Common myeloid progenitor, CD34-positive (primary cell): ENCODE measurements around the gene CCNI2.

Experiments
- CTCF ChIA-PET: fragments of 350-600 bp; sonication (Branson Sonifier 250); formaldehyde crosslinking; loops from one replicate; lab custom pipeline; 2021; ENCODE audit warnings: antibody characterized with exemption; lab: Charles Lee
- POLR2A ChIA-PET: fragments of 350-600 bp; sonication (Branson Sonifier 250); formaldehyde crosslinking; loops from one replicate; lab custom pipeline; 2021; ENCODE audit warnings: antibody characterized with exemption; lab: Charles Lee
- DNase-seq, 3 donors: peaks; one replicate each; pipeline versions ENCODE4 v3.0.0 to v3.0.0-alpha.2; 2013
- H3K27ac ChIP-seq, 2 experiments: 1 replicate in 1 of 2; 2 replicates in 1 of 2; pipeline ENCODE4 v1.7.0; 2013; ENCODE audit warnings: inconsistent platforms in 2 of 2, low read length in 2 of 2, mild to moderate bottlenecking in 2 of 2, low read depth in 1 of 2, moderate library complexity in 1 of 2; ENCODE audit not compliant: severe bottlenecking in 2 of 2, insufficient read depth in 1 of 2, poor library complexity in 1 of 2
- H3K27me3 ChIP-seq, 5 experiments: replicated peaks in 2 of 5; 1 replicate in 3 of 5; 2 replicates in 2 of 5; pipeline versions ENCODE4 v1.6.1 to v1.7.0; 2013; ENCODE audit warnings: low read length in 4 of 5, mild to moderate bottlenecking in 2 of 5, moderate library complexity in 2 of 5, inconsistent platforms in 1 of 5; ENCODE audit not compliant: insufficient read depth in 5 of 5, control insufficient read depth in 4 of 5
- H3K36me3 ChIP-seq, 4 experiments: 1 replicate in 2 of 4; 2 replicates in 2 of 4; pipeline versions ENCODE4 v1.6.1 to v1.7.0; 2013; ENCODE audit warnings: low read length in 3 of 4, control low read depth in 1 of 4, mild to moderate bottlenecking in 1 of 4; ENCODE audit not compliant: control insufficient read depth in 4 of 4, insufficient read depth in 4 of 4
- H3K4me1 ChIP-seq, 4 experiments: 1 replicate in 3 of 4; 2 replicates in 1 of 4; pipeline versions ENCODE4 v1.6.1 to v1.7.1; 2013; ENCODE audit warnings: low read length in 3 of 4, mild to moderate bottlenecking in 3 of 4, control low read depth in 1 of 4, inconsistent platforms in 1 of 4, moderate library complexity in 1 of 4; ENCODE audit not compliant: control insufficient read depth in 4 of 4, insufficient read depth in 4 of 4; ENCODE audit errors: control extremely low read depth in 1 of 4
- H3K4me3 ChIP-seq, 7 experiments: 1 replicate in 4 of 7; 2 replicates in 3 of 7; pipeline versions ENCODE4 v1.5.1 to v1.7.0; 2013; ENCODE audit warnings: mild to moderate bottlenecking in 7 of 7, low read length in 6 of 7, moderate library complexity in 6 of 7, inconsistent platforms in 2 of 7, low read depth in 2 of 7, control low read depth in 1 of 7; ENCODE audit not compliant: insufficient read depth in 4 of 7, control insufficient read depth in 1 of 7; ENCODE audit errors: extremely low read depth in 1 of 7
- H3K9me3 ChIP-seq, 5 experiments: 1 replicate in 4 of 5; 2 replicates in 1 of 5; pipeline versions ENCODE4 v1.6.1 to v1.7.1; 2013; ENCODE audit warnings: low read length in 4 of 5, mild to moderate bottlenecking in 2 of 5, inconsistent platforms in 1 of 5, low read depth in 1 of 5, moderate library complexity in 1 of 5; ENCODE audit not compliant: control insufficient read depth in 4 of 5, insufficient read depth in 2 of 5; ENCODE audit errors: control extremely low read depth in 1 of 5
- WGBS: methylation state at CpG from one replicate; pipeline ENCODE4 v1.1.5; 2013; ENCODE audit not compliant: insufficient coverage; 5-methylcytosine and 5-hydroxymethylcytosine counted together

Gene CCNI2

DNA sequence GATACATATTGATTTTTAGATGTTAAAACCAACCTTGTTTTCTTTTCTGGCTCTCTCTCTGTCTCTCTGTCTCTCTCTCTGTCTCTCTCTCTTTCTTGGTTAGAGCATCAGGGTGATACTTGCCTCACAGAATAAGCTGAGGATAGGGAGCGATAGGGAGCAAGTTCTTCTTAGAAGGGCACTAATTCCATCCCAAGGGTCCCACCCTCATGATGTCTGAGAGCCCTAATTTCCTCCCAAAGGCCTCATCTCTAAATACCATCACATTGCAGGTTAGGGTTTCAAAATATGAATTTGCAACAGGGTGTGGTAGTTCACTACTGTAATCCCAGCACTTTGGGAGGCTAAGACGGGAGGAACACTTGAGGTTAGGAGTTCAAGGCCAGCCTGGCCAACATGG, 5.1 kb upstream of the CCNI2 start:
- Histone ChIP-seq H3K4me1 (peaks cover 0 to 11% (median 10%) of the 10 kb centered on the region in 4 experiments), H3K27ac (no peak overlapping the region), H3K36me3 (no peaks in the 10 kb centered on the region), H3K4me3 (no peak overlapping the region), H3K9me3 (peaks cover 0 to 7% (median 1%) of the 10 kb centered on the region in 5 experiments), H3K27me3 (peaks cover 7 to 39% (median 14%) of the 10 kb centered on the region in 5 experiments)
- no peak for DNase-seq
- CTCF ChIA-PET, result no interaction called here
- 88% methylated on average over 1 of the region's 2 CpGs for WGBS
- POLR2A ChIA-PET, result no interaction called here

DNA sequence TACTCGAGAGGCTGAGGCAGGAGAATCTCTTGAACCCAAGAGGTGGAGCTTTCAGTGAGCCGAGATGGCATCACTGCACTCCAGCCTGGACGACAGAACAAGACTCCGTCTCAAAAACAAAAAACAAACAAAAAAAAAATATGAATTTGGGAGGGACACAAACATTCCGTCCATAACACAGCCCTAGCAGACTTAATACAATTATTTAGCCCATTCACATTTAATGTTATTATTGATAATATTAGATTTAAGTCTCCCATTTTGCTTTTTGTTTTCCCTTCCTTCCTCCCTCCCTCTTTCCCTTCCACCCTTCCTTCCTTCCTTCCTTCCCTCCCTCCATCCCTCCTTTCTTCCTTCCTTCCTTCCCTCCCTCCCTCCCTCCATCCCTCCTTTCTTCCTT, 4.6 kb upstream of the CCNI2 start:
- no peak overlapping the region for H3K27ac ChIP-seq
- ChIA-PET POLR2A (no interaction called here), CTCF (no interaction called here)
- no peaks in the 10 kb centered on the region for H3K36me3 ChIP-seq
- peaks cover 0 to 7% (median 1%) of the 10 kb centered on the region in 5 experiments for H3K9me3 ChIP-seq
- DNase-seq, result no peak
- H3K4me1 ChIP-seq, result peaks cover 0 to 13% (median 13%) of the 10 kb centered on the region in 4 experiments
- WGBS, result 100% methylated on average over 2 of the region's 5 CpGs
- peaks cover 7 to 44% (median 14%) of the 10 kb centered on the region in 5 experiments for H3K27me3 ChIP-seq
- H3K4me3 ChIP-seq, result no peak overlapping the region

DNA sequence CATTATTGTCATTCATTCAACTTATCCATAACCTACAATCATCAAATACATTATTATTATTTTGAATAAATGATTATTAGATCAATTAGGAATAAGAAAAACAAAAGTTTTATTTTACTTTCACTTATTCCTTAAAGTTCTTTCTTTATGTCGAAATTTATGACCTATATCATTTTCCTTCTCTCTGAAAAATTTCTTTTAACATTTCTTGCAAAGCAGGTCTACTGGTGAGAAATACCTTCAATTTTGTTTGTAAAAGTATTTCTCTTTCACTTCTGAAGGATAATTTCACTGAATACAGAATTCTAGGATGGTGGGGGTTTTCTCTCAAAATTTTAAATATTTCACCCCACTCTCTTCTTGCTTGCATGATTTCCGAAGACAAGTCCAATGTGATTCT, 2.6 kb upstream of the CCNI2 start:
- WGBS, result 100% methylated on average over 1 of the region's 2 CpGs
- Histone ChIP-seq H3K4me3 (no peak overlapping the region), H3K4me1 (peaks cover 0 to 12% (median 10%) of the 10 kb centered on the region in 4 experiments), H3K36me3 (no peaks in the 10 kb centered on the region), H3K27ac (no peak overlapping the region), H3K9me3 (peaks cover 0 to 7% (median 1%) of the 10 kb centered on the region in 5 experiments), H3K27me3 (peaks cover 7 to 56% (median 19%) of the 10 kb centered on the region in 5 experiments)
- CTCF ChIA-PET, result no interaction called here
- DNase-seq, result no peak
- POLR2A ChIA-PET, result no interaction called here

DNA sequence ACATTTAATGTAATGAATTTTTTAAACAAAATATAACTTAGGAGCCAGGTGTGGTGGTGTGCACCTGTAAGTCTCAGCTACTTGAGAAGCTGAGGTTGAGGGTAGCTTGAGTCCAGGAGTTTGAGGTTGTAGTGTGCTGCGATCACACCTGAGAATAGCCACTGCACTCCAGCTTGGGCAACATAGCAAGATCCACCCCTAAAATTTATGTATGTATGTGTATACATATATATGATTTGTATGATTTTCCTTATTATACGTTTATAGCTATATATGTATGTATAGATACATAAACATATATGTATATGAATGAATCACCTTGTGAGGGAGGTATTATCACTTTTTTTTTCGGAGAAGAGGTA, 653 bp upstream of the CCNI2 start:
- peaks cover 7 to 51% (median 25%) of the 10 kb centered on the region in 5 experiments for H3K27me3 ChIP-seq

DNA sequence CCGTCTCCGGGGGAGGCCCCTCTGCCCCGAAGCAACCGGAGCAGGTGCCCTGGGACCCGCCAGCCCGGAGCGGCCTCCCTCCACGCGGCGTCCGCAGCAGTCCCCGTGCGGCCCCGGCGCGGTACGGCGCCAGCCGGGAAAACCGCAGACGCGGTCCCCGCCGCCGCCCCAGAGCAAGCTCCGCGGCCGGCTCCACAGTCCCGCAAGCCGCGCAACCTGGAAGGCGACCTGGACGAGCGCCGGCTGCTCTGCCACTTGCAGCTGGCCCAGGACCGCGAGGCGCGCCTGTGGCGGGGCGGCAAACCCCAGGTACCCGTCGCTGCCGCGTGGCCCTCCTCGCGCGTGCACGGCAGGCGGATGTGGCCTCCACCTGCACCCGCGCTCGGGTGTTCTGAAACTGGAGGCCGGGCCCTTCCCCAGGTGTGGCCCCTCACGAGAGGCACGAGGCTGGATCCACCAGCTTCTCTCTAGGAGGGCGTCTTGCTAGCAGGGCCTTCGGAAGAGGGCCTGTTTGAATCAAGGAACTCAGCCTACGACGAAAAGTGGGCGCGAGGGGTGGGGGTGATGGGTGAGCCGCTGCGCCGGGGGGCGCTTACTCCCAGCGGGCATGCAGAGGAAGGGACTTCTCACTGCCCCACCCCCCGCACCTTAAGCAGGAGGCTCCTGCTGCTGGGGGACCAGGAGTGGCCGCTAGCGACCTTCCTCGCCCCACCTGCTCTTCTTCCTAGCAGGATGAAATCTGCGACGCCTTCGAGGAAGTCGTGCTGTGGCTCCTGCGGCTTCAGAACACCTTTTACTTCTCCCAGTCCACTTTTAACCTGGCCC, 602 bp downstream of the CCNI2 start:
- Histone ChIP-seq H3K4me1 (peaks cover 0 to 12% (median 10%) of the 10 kb centered on the region in 4 experiments), H3K4me3 (peak overlapping the region; percentile 21 to 70 (median 38)), H3K27ac (no peak overlapping the region), H3K9me3 (peaks cover 0 to 2% (median 0%) of the 10 kb centered on the region in 5 experiments), H3K27me3 (peaks cover 4 to 45% (median 30%) of the 10 kb centered on the region in 5 experiments), H3K36me3 (no peaks in the 10 kb centered on the region)
- ChIA-PET POLR2A (no interaction called here), CTCF (interaction anchor here (1.0 to 4.6 kb wide), 6 partner anchors 10 to 114 kb away, joined by 3 to 16 read pairs (median 4); no protein-coding TSS in a partner anchor)
- WGBS, result 36% methylated on average over 51 of the region's 76 CpGs
- peak in 2 of 3 donors; percentile 51 to 62 for DNase-seq

More for the DNA sequence above, 653 bp upstream of the CCNI2 start:
- peaks cover 0 to 12% (median 10%) of the 10 kb centered on the region in 4 experiments for H3K4me1 ChIP-seq
- no peaks in the 10 kb centered on the region for H3K36me3 ChIP-seq
- WGBS, result 60% methylated on average over 1 of the region's 3 CpGs
- peak overlapping the region in 6 of 7 experiments; percentile 8 to 70 (median 48) for H3K4me3 ChIP-seq
- CTCF ChIA-PET, result interaction anchor here (1.1 to 2.1 kb wide), 3 partner anchors 11 to 28 kb away, joined by 3 to 5 read pairs (median 4); no protein-coding TSS in a partner anchor
- POLR2A ChIA-PET, result no interaction called here
- DNase-seq, result no peak
- H3K9me3 ChIP-seq, result peaks cover 0 to 7% (median 1%) of the 10 kb centered on the region in 5 experiments
- H3K27ac ChIP-seq, result no peak overlapping the region

DNA sequence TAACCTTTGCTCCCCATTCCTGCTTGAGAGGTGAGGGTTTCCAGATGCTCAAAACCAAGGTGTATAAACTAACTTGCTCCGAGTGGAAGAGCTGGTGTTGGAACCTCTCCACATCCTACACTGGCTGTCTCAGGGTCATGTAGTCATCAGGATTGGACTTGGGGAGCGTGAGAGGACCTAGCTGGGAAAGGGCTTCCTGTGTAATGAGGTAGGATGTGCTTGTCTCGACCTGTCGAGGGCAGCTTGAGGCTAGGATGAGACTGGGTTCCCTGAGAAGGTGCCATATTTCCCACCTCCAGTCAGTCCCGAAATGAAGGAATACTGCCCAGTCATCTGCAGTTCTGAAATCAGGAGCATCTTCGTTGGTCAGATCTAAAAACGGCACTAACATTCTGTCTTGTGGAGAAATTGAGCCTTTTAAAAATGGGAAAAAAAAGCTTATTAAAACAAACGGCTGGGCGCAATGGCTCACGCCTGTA, 1.3 kb downstream of the CCNI2 start:
- H3K27ac ChIP-seq, result no peak overlapping the region
- no peak overlapping the region for H3K4me3 ChIP-seq
- DNase-seq, result no peak
- no peaks in the 10 kb centered on the region for H3K36me3 ChIP-seq
- 98% methylated on average over 7 of the region's 10 CpGs for WGBS
- peaks cover 0 to 12% (median 10%) of the 10 kb centered on the region in 4 experiments for H3K4me1 ChIP-seq
- ChIA-PET CTCF (interaction anchor here (0.6 to 4.6 kb wide), 3 partner anchors 10 to 72 kb away, joined by 3 to 16 read pairs (median 5); no protein-coding TSS in a partner anchor), POLR2A (interaction anchor here (0.6 kb wide), 1 partner anchor 13 kb away, joined by 3 read pairs; no protein-coding TSS in a partner anchor)
- H3K27me3 ChIP-seq, result peaks cover 4 to 42% (median 30%) of the 10 kb centered on the region in 5 experiments
- no peaks in the 10 kb centered on the region for H3K9me3 ChIP-seq
